Sigmoid colon (tissue), 4 donors: Measurements from ENCODE around the gene MCF2L.

ENCODE experiments used
- POLR2A ChIP-seq, 2 donors: fragments of 450-650 bp; IDR thresholded peaks; one replicate each; pipeline ENCODE4 v1.6.1; 2016; ENCODE audit warnings: antibody characterized with exemption in 2 of 2, mild to moderate bottlenecking in 2 of 2, moderate library complexity in 2 of 2
- POLR2AphosphoS5 ChIP-seq, 4 donors: sonication (generic); formaldehyde crosslinking; IDR thresholded peaks; one replicate each; pipeline ENCODE4 v1.6.1; 2017; ENCODE audit warnings: antibody characterized with exemption in 4 of 4
- TF ChIP-seq, protein P1 (sequence below), 4 experiments: fragments of 450-650 bp in 3 of 4; fragments of 200-600 bp in 1 of 4; IDR thresholded peaks; one replicate each; pipeline ENCODE4 v1.5.1; 2016 to 2019; ENCODE audit warnings: antibody characterized with exemption in 4 of 4, mild to moderate bottlenecking in 3 of 4, moderate library complexity in 2 of 4

DNA sequence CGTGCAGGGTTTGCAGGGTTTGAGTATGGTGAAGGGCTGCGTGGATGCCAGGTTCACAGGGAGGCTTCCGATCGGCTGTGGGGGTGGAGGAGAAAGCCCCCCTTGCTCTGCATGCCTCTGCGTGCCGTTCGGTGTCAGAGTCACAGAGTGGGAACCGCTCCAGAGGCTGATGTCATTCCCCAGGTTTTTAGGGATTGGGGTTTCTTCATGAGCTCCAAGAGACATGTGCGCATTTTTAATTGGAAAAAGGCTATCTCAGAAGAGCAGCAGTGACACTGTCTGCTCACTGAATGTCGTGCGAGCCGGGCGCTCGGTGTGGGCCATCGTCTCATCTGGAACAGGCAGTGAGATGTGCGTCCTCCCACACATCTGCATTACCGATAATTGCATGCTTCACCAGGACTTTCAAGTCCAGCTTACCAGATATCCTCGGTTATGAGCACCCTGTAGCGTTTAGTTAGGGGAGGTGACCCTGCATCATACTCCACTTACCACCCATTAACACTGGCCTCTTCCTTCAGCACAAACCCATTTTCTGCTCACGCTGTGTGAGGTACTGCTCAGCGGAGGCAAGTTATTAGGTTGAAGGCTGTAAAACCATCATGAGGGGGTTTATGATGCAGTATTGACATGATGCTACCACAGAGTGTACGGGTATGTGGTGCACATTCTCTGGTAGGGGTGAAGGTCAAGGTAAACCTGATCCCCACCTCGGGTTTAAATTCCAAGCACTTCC, 1.7 kb downstream of the MCF2L start:
- TF ChIP-seq, protein P1, sequence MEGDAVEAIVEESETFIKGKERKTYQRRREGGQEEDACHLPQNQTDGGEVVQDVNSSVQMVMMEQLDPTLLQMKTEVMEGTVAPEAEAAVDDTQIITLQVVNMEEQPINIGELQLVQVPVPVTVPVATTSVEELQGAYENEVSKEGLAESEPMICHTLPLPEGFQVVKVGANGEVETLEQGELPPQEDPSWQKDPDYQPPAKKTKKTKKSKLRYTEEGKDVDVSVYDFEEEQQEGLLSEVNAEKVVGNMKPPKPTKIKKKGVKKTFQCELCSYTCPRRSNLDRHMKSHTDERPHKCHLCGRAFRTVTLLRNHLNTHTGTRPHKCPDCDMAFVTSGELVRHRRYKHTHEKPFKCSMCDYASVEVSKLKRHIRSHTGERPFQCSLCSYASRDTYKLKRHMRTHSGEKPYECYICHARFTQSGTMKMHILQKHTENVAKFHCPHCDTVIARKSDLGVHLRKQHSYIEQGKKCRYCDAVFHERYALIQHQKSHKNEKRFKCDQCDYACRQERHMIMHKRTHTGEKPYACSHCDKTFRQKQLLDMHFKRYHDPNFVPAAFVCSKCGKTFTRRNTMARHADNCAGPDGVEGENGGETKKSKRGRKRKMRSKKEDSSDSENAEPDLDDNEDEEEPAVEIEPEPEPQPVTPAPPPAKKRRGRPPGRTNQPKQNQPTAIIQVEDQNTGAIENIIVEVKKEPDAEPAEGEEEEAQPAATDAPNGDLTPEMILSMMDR (IDR thresholded peaks at IDR 0.05) = no peak
- TF ChIP-seq POLR2AphosphoS5 (IDR thresholded peaks at IDR 0.05) = no peak
- TF ChIP-seq POLR2A (IDR thresholded peaks at IDR 0.05) = no peak
